ENCODE data around the gene RAB17. TPM values are rescaled to one million over a fixed set of nuclear protein-coding genes. Genes with fewer than 3 reads are reported as not detected.

The RAB17 gene
- total and polyA plus RNA-seq, 4 donors = 19.3 to 73.3 (median 46.4) TPM

DNA sequence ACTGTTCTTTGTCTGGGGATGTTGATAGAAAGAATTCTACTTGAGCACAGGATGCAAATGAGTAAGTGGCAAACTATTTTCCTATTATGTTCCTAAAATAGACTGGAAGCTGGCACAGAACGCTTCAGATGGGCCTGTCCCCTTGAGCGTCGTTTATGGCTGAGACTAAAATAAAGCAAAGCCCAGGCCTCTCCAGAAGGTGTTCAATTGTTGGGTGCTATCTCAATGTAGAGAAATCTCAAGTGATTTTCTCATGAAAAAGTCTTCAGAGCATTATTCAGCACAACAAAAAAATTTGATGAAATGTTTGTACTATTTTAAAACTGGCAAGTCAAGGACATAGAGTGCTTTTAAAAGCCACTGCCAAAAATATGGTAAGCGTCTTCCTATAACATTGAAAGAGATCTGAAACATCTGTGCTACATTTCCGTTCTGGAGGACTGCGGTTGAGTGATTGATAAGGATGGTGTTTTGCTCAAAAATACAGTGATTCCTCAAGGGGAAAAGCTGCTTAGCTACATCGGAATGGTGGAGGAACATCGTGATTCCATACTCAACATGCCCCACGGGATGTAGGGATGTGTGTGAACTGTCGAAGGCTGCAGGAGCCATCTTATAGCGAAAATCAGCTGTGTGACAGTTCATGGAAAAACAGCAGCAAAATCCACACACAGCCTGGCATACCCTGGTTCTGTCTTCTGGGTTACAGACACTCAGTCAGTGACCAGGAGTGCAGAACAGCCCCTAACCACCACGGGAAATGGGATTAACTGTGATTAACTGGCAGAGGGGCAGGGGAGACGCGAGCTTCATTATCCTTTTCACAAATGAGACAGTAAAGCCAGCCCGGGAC is 26.4 kb upstream of the RAB17 start:
- DNase-seq (peak; percentile 48 to 95 (median 94)), ATAC-seq (ENCODE audit: insufficient read depth, low FRiP score) (no peak)
- Histone ChIP-seq H3K4me3 (no peak overlapping the region), H3K27me3 (ENCODE audit: control insufficient read depth in 3 of 3, insufficient read depth in 3 of 3, low read length in 2 of 3) (no peaks in the 10 kb centered on the region), H3K9ac (ENCODE audit: insufficient read depth in 1 of 2, low read length in 2 of 2) (no peak overlapping the region), H3K4me1 (ENCODE audit: control insufficient read depth in 5 of 5, insufficient read depth in 5 of 5, low read length in 5 of 5) (peaks cover 16 to 41% (median 27%) of the 10 kb centered on the region in 5 donors), H3K9me3 (ENCODE audit: control insufficient read depth in 4 of 4, insufficient read depth in 3 of 4, low read length in 3 of 4) (no peaks in the 10 kb centered on the region), H3K36me3 (ENCODE audit: control insufficient read depth in 4 of 4, insufficient read depth in 4 of 4, low read length in 4 of 4) (no peaks in the 10 kb centered on the region), H3K27ac (ENCODE audit: low read depth in 1 of 2, low read length in 1 of 2) (peak overlapping the region; percentile 79 to 87)
- WGBS, 2 donors = 14 to 33% methylated on average over 15 of the region's 15 CpGs
- TF ChIP-seq, protein P1, sequence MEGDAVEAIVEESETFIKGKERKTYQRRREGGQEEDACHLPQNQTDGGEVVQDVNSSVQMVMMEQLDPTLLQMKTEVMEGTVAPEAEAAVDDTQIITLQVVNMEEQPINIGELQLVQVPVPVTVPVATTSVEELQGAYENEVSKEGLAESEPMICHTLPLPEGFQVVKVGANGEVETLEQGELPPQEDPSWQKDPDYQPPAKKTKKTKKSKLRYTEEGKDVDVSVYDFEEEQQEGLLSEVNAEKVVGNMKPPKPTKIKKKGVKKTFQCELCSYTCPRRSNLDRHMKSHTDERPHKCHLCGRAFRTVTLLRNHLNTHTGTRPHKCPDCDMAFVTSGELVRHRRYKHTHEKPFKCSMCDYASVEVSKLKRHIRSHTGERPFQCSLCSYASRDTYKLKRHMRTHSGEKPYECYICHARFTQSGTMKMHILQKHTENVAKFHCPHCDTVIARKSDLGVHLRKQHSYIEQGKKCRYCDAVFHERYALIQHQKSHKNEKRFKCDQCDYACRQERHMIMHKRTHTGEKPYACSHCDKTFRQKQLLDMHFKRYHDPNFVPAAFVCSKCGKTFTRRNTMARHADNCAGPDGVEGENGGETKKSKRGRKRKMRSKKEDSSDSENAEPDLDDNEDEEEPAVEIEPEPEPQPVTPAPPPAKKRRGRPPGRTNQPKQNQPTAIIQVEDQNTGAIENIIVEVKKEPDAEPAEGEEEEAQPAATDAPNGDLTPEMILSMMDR (IDR thresholded peaks at IDR 0.05; ENCODE audit: control extremely low read depth, extremely low read depth) = no peak

DNA sequence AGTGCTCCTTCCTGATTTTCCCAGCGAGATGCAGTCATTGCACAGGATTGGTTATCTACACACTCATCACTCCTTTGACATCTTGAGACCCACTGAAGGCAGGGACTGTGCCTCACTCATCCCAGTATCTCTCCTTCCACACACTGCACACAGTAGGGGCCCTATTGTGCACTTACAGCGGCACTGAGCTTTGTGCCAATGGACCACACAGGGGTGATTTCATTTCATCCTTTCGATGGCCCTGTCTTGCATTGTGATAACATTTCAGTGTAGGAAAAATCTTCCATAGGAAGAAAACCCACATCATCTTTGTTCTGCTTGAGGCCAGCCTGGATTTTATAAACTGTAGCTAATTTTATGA is 25.8 kb upstream of the RAB17 start:
- DNase-seq (no peak), ATAC-seq (ENCODE audit: insufficient read depth, low FRiP score) (no peak)
- Histone ChIP-seq H3K4me1 (ENCODE audit: control insufficient read depth in 5 of 5, insufficient read depth in 5 of 5, low read length in 5 of 5) (peaks cover 16 to 41% (median 27%) of the 10 kb centered on the region in 5 donors), H3K36me3 (ENCODE audit: control insufficient read depth in 4 of 4, insufficient read depth in 4 of 4, low read length in 4 of 4) (no peaks in the 10 kb centered on the region), H3K27ac (ENCODE audit: low read depth in 1 of 2, low read length in 1 of 2) (peak overlapping the region; percentile 79 to 97), H3K4me3 (no peak overlapping the region), H3K9me3 (ENCODE audit: control insufficient read depth in 4 of 4, insufficient read depth in 3 of 4, low read length in 3 of 4) (no peaks in the 10 kb centered on the region), H3K9ac (ENCODE audit: insufficient read depth in 1 of 2, low read length in 2 of 2) (no peak overlapping the region), H3K27me3 (ENCODE audit: control insufficient read depth in 3 of 3, insufficient read depth in 3 of 3, low read length in 2 of 3) (no peaks in the 10 kb centered on the region)
- 43 to 49% methylated on average over 3 of the region's 3 CpGs for WGBS, 2 donors
- TF ChIP-seq, protein P1 (IDR thresholded peaks at IDR 0.05; ENCODE audit: control extremely low read depth, extremely low read depth) = no peak

DNA sequence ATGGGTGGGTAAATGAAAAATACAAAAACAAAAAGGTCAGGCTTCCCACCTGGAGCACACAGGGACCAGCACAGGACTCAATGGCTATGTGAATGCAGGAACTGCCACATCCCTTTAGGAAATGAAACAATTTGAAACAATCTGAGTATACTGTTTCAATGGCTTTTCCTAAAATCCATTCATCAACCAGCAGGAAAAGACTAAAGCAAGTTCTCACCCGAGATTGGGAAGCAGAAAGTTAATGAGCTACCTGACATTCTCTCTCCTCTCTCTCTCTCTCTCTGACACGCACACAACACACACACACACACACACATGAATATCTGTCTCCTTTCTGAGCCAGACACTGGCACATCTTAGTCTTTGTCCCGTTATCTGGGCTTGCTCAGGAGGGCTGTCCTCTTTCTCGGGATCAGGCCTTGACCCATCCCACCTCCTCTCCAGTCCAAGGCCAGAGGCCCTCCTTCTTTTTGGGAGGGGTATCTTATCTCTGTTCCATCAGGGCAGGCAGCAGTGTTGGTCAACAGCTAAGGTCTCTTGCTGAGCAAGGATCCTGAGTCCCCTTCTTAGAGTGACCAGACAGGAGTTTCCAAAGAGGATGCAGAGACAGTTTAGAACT is 25.2 kb upstream of the RAB17 start:
- Histone ChIP-seq H3K4me1 (ENCODE audit: control insufficient read depth in 5 of 5, insufficient read depth in 5 of 5, low read length in 5 of 5) (peaks cover 16 to 41% (median 27%) of the 10 kb centered on the region in 5 donors), H3K36me3 (ENCODE audit: control insufficient read depth in 4 of 4, insufficient read depth in 4 of 4, low read length in 4 of 4) (no peaks in the 10 kb centered on the region), H3K9me3 (ENCODE audit: control insufficient read depth in 4 of 4, insufficient read depth in 3 of 4, low read length in 3 of 4) (no peaks in the 10 kb centered on the region), H3K27me3 (ENCODE audit: control insufficient read depth in 3 of 3, insufficient read depth in 3 of 3, low read length in 2 of 3) (no peaks in the 10 kb centered on the region), H3K4me3 (no peak overlapping the region), H3K9ac (ENCODE audit: insufficient read depth in 1 of 2, low read length in 2 of 2) (peak overlapping the region in 1 of 2 donors; percentile 40), H3K27ac (ENCODE audit: low read depth in 1 of 2, low read length in 1 of 2) (peak overlapping the region; percentile 79 to 97)
- TF ChIP-seq, protein P1 (IDR thresholded peaks at IDR 0.05; ENCODE audit: control extremely low read depth, extremely low read depth) = no peak
- DNase-seq (no peak), ATAC-seq (ENCODE audit: insufficient read depth, low FRiP score) (no peak)
- WGBS, 2 donors = 58 to 68% methylated on average over 4 of the region's 4 CpGs

Measured in lung (tissue), 12 donors.